M059J (cell line): Measurements from ENCODE around the gene PCDH9. TPM values are rescaled to one million over a fixed set of nuclear protein-coding genes. Genes with fewer than 3 reads are reported as not detected.
A peak's percentile ranks its signal among the peaks of the same experiment; 100 is the strongest.
"Not testable (repeated sequence)": the region's sequence is repeated elsewhere in the genome, so short reads cannot be mapped to it uniquely, and the experiment has no call there.

Experiments
- DNase-seq: peaks from one replicate; pipeline ENCODE4 v3.0.0-alpha.2; 2012; ENCODE audit warnings: low read depth
- total RNA-seq: library from RNA; depleted of rRNA; stranded (reverse); fragments of >200 nt; shearing (Covaris generic); gene quantifications from 2 replicates; pipeline ENCODE4 v1.2.3, GENCODE V29; 2014

The PCDH9 gene
- total RNA-seq, 1 experiment from 2014 or later, result 0.05 TPM

GRCh38 chr13:66657165-66657881, 572.8 kb downstream of the PCDH9 start:
- DNase-seq, result peak; percentile 56

- no peak for DNase-seq
Observed at GRCh38 chr13:66655847-66656454, 574.2 kb downstream of the PCDH9 start.

- no peak for DNase-seq
Observed at GRCh38 chr13:66644855-66645460, 585.2 kb downstream of the PCDH9 start.

GRCh38 chr13:66640231-66640630, 589.9 kb downstream of the PCDH9 start:
- DNase-seq, result no peak

GRCh38 chr13:66639044-66639443, 591.1 kb downstream of the PCDH9 start:
- DNase-seq, result no peak

- DNase-seq, result peak; percentile 8
Observed at GRCh38 chr13:66635526-66635925, 594.6 kb downstream of the PCDH9 start.

GRCh38 chr13:66634384-66634783, 595.8 kb downstream of the PCDH9 start:
- DNase-seq, result no peak

GRCh38 chr13:66627512-66627911, 602.6 kb downstream of the PCDH9 start:
- DNase-seq, result no peak

- no peak for DNase-seq
Observed at GRCh38 chr13:66624302-66624701, 605.8 kb downstream of the PCDH9 start.

GRCh38 chr13:66623129-66623820, 606.9 kb downstream of the PCDH9 start:
- DNase-seq, result no peak

GRCh38 chr13:66621906-66622447, 608.2 kb downstream of the PCDH9 start:
- DNase-seq, result not testable (repeated sequence)

GRCh38 chr13:66618702-66619101, 611.4 kb downstream of the PCDH9 start:
- no peak for DNase-seq

- no peak for DNase-seq
Observed at GRCh38 chr13:66617786-66618185, 612.4 kb downstream of the PCDH9 start.

GRCh38 chr13:66612983-66613382, 617.2 kb downstream of the PCDH9 start:
- DNase-seq, result no peak

GRCh38 chr13:66586489-66586888, 643.6 kb downstream of the PCDH9 start:
- no peak for DNase-seq

- DNase-seq, result no peak
Observed at GRCh38 chr13:66585669-66586203, 644.4 kb downstream of the PCDH9 start.

- no peak for DNase-seq
Observed at GRCh38 chr13:66581675-66582074, 648.5 kb downstream of the PCDH9 start.

GRCh38 chr13:66578305-66578704, 651.8 kb downstream of the PCDH9 start:
- no peak for DNase-seq

- no peak for DNase-seq
Observed at GRCh38 chr13:66577358-66577757, 652.8 kb downstream of the PCDH9 start.

- DNase-seq, result no peak
Observed at GRCh38 chr13:66576381-66576780, 653.8 kb downstream of the PCDH9 start.

- no peak for DNase-seq
Observed at GRCh38 chr13:66574606-66575005, 655.5 kb downstream of the PCDH9 start.
